Ovary (tissue), 3 donors: ENCODE measurements around the gene PLBD2.

Experiments used
- EP300 ChIP-seq: sonication (generic); formaldehyde crosslinking; IDR thresholded peaks from one replicate; pipeline ENCODE4 v1.6.1; 2017; ENCODE audit warnings: antibody characterized with exemption
- POLR2A ChIP-seq: fragments of 450-650 bp; IDR thresholded peaks from one replicate; pipeline ENCODE4 v1.6.1; 2017; ENCODE audit warnings: antibody characterized with exemption, mild to moderate bottlenecking, moderate library complexity
- TF ChIP-seq, protein P1 (sequence below), 3 donors: fragments of 450-650 bp in 2 of 3; fragments of 200-600 bp in 1 of 3; IDR thresholded peaks; one replicate each; pipeline versions ENCODE4 v1.5.1 to v1.8.0; 2016 to 2022; ENCODE audit warnings: antibody characterized with exemption in 3 of 3, mild to moderate bottlenecking in 1 of 3
- donor health status: DM: no; HTN: no; CAD: no.

DNA sequence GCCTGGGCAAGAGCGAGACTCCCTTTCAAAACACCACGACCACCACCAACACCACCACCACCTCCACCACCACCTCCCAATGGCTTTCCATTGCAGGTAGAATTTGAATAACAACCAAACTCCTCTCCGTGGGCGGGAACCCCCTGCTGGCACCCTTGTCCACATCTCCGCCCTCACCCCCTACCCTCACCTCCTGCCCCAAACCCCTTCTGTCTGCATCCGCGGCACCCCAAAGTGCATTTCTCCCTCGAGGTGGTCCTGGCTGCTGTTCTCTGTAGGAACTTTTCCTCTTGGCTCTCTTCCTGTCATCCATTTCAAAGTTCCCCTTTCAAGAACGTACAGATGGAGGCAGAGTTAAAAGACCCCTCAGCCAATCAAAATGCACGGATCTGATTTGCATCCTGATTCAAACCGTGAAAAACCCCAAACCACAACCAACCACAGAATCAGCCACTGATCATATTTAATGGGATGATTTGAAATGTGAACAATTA is 67.6 kb downstream of the PLBD2 start:
- no peak for TF ChIP-seq EP300
- TF ChIP-seq POLR2A = no peak
- TF ChIP-seq, protein P1, sequence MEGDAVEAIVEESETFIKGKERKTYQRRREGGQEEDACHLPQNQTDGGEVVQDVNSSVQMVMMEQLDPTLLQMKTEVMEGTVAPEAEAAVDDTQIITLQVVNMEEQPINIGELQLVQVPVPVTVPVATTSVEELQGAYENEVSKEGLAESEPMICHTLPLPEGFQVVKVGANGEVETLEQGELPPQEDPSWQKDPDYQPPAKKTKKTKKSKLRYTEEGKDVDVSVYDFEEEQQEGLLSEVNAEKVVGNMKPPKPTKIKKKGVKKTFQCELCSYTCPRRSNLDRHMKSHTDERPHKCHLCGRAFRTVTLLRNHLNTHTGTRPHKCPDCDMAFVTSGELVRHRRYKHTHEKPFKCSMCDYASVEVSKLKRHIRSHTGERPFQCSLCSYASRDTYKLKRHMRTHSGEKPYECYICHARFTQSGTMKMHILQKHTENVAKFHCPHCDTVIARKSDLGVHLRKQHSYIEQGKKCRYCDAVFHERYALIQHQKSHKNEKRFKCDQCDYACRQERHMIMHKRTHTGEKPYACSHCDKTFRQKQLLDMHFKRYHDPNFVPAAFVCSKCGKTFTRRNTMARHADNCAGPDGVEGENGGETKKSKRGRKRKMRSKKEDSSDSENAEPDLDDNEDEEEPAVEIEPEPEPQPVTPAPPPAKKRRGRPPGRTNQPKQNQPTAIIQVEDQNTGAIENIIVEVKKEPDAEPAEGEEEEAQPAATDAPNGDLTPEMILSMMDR (IDR thresholded peaks at IDR 0.05) = no peak
